HEK293 (cell line): Measurements from ENCODE around the gene BAZ1A.

ENCODE experiments used
- CTCF ChIA-PET: fragments of 350-600 bp; formaldehyde crosslinking; extraction: SDS; loops from one replicate; lab custom pipeline; 2021; ENCODE audit warnings: antibody characterized with exemption; lab: Yijun Ruan, JAX
- POLR2A ChIA-PET: fragments of 300-600 bp; formaldehyde crosslinking; extraction: SDS; loops from one replicate; lab custom pipeline; 2020; ENCODE audit warnings: antibody characterized with exemption, inconsistent platforms; lab: Yijun Ruan, JAX
- H3K27ac ChIP-seq: fragments of 200-500 bp; sonication (Bioruptor generic); 2 replicates; pipeline ENCODE4 v1.5.1; 2014; ENCODE audit warnings: low read depth, low read length, control low read depth, inconsistent platforms; ENCODE audit errors: extremely low read depth
- H3K36me3 ChIP-seq, 2 experiments: fragments of 200-500 bp in 1 of 2; sonication (Bioruptor generic) in 1 of 2; 1 replicate in 1 of 2; 2 replicates in 1 of 2; pipeline ENCODE4 v1.5.1; 2014 to 2017; ENCODE audit warnings: inconsistent platforms in 2 of 2, low read length in 2 of 2; ENCODE audit not compliant: control insufficient read depth in 2 of 2, insufficient read depth in 1 of 2
- H3K4me1 ChIP-seq: fragments of 200-500 bp; sonication (Bioruptor generic); 2 replicates; pipeline ENCODE4 v1.5.1; 2014; ENCODE audit warnings: mild to moderate bottlenecking, low read length, inconsistent platforms; ENCODE audit not compliant: control insufficient read depth, insufficient read depth
- H3K4me3 ChIP-seq: 2 replicates; pipeline ENCODE4 v1.5.1; 2011; ENCODE audit warnings: low read depth, mild to moderate bottlenecking, control low read depth, low read length, moderate library complexity
- H3K9me3 ChIP-seq: fragments of 200-500 bp; sonication (Bioruptor generic); 2 replicates; pipeline ENCODE4 v1.5.1; 2014; ENCODE audit warnings: low read depth, low read length, inconsistent platforms; ENCODE audit not compliant: control insufficient read depth, insufficient read depth
- GLI4 ChIP-seq: fragments of 450-650 bp; formaldehyde crosslinking; IDR thresholded peaks from 2 replicates; pipeline ENCODE4 v1.5.1; 2016; ENCODE audit warnings: missing biosample characterization, missing genetic modification characterization
- OVOL3 ChIP-seq: fragments of 450-650 bp; formaldehyde crosslinking; IDR thresholded peaks from 2 replicates; pipeline ENCODE4 v1.5.1; 2016; ENCODE audit warnings: missing biosample characterization, missing genetic modification characterization
- PRDM10 ChIP-seq: fragments of 450-650 bp; formaldehyde crosslinking; IDR thresholded peaks from 2 replicates; pipeline ENCODE4 v1.5.1; 2016; ENCODE audit warnings: missing biosample characterization, missing genetic modification characterization
- TRIM28 ChIP-seq: IDR thresholded peaks from 2 replicates; pipeline ENCODE4 v1.6.1; 2011; ENCODE audit warnings: low read length, control low read depth, borderline replicate concordance
- ZBTB1 ChIP-seq: fragments of 450-650 bp; formaldehyde crosslinking; IDR thresholded peaks from 2 replicates; pipeline ENCODE4 v1.5.1; 2016; ENCODE audit warnings: missing biosample characterization, missing genetic modification characterization
- ZBTB17 ChIP-seq: fragments of 450-650 bp; formaldehyde crosslinking; IDR thresholded peaks from 2 replicates; pipeline ENCODE4 v1.5.1; 2016; ENCODE audit warnings: missing biosample characterization, missing genetic modification characterization
- ZFP3 ChIP-seq: fragments of 450-650 bp; formaldehyde crosslinking; IDR thresholded peaks from 2 replicates; pipeline ENCODE4 v1.5.1; 2016; ENCODE audit warnings: low read depth, missing biosample characterization, missing genetic modification characterization
- ZNF114 ChIP-seq: fragments of 450-650 bp; formaldehyde crosslinking; IDR thresholded peaks from 2 replicates; pipeline ENCODE4 v1.5.0; 2017; ENCODE audit warnings: missing biosample characterization, missing genetic modification characterization
- ZNF121 ChIP-seq: fragments of 450-650 bp; formaldehyde crosslinking; IDR thresholded peaks from 2 replicates; pipeline ENCODE4 v1.5.1; 2016; ENCODE audit warnings: missing biosample characterization, missing genetic modification characterization
- ZNF211 ChIP-seq: fragments of 450-650 bp; formaldehyde crosslinking; IDR thresholded peaks from 2 replicates; pipeline ENCODE4 v1.5.1; 2016; ENCODE audit warnings: low read depth, missing biosample characterization, missing genetic modification characterization
- ZNF266 ChIP-seq: fragments of 450-650 bp; formaldehyde crosslinking; IDR thresholded peaks from 2 replicates; pipeline ENCODE4 v1.5.1; 2016; ENCODE audit warnings: missing biosample characterization, missing genetic modification characterization, low read depth
- ZNF324 ChIP-seq: fragments of 450-650 bp; formaldehyde crosslinking; IDR thresholded peaks from 2 replicates; pipeline ENCODE4 v1.5.1; 2016; ENCODE audit warnings: missing biosample characterization, missing genetic modification characterization
- ZNF335 ChIP-seq: fragments of 450-650 bp; formaldehyde crosslinking; conservative IDR thresholded peaks from 2 replicates; pipeline ENCODE4 v1.5.1; 2016; ENCODE audit warnings: missing biosample characterization, missing genetic modification characterization
- ZNF37A ChIP-seq: fragments of 450-650 bp; IDR thresholded peaks from 2 replicates; pipeline ENCODE4 v1.5.1; 2018; ENCODE audit warnings: missing biosample characterization, missing genetic modification characterization
- ZNF580 ChIP-seq: fragments of 450-650 bp; formaldehyde crosslinking; IDR thresholded peaks from 2 replicates; pipeline ENCODE4 v1.5.1; 2016; ENCODE audit warnings: missing biosample characterization, missing genetic modification characterization
- ZNF670 ChIP-seq: fragments of 450-650 bp; formaldehyde crosslinking; IDR thresholded peaks from 2 replicates; pipeline ENCODE4 v1.5.1; 2016; ENCODE audit warnings: missing biosample characterization, missing genetic modification characterization, low read depth
- TF ChIP-seq, protein P1 (sequence below): fragments of 450-650 bp; formaldehyde crosslinking; IDR thresholded peaks from 2 replicates; pipeline ENCODE4 v1.5.1; 2016; ENCODE audit warnings: missing biosample characterization, missing genetic modification characterization
- TF ChIP-seq, protein P2 (sequence below): fragments of 450-650 bp; formaldehyde crosslinking; IDR thresholded peaks from 2 replicates; pipeline ENCODE4 v1.5.1; 2016; ENCODE audit warnings: missing biosample characterization, missing genetic modification characterization, low read depth
- TF ChIP-seq, protein P3 (sequence below): fragments of 450-650 bp; formaldehyde crosslinking; IDR thresholded peaks from 2 replicates; pipeline ENCODE4 v1.5.1; 2017; ENCODE audit warnings: missing biosample characterization, missing genetic modification characterization

Gene BAZ1A

DNA sequence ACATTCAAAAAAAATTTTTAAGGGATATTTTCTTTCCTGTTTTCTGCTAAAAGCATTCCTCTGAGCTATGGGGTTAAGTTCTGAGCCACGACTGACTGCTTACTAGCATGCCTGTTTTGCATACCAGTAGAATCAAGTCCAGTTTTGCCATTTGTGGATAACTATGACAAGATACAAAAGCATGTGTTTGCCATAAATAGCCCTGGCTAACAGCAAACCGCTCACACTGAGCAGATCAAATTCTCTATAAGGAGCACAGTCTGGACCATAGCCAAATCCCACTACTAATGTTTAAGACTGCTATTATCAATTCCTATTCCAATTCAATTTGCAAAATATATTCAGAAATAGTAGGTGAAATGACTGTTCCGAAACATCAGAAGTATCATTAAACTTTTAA lies 164.0 kb downstream of the BAZ1A start (continued):
- TF ChIP-seq, protein P1, sequence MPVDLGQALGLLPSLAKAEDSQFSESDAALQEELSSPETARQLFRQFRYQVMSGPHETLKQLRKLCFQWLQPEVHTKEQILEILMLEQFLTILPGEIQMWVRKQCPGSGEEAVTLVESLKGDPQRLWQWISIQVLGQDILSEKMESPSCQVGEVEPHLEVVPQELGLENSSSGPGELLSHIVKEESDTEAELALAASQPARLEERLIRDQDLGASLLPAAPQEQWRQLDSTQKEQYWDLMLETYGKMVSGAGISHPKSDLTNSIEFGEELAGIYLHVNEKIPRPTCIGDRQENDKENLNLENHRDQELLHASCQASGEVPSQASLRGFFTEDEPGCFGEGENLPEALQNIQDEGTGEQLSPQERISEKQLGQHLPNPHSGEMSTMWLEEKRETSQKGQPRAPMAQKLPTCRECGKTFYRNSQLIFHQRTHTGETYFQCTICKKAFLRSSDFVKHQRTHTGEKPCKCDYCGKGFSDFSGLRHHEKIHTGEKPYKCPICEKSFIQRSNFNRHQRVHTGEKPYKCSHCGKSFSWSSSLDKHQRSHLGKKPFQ = peak; percentile 66
- TF ChIP-seq ZNF324 (tag by site-specific recombination) (no peak), ZBTB17 (tag by site-specific recombination) (peak; percentile 58), OVOL3 (tag by site-specific recombination) (no peak)

DNA sequence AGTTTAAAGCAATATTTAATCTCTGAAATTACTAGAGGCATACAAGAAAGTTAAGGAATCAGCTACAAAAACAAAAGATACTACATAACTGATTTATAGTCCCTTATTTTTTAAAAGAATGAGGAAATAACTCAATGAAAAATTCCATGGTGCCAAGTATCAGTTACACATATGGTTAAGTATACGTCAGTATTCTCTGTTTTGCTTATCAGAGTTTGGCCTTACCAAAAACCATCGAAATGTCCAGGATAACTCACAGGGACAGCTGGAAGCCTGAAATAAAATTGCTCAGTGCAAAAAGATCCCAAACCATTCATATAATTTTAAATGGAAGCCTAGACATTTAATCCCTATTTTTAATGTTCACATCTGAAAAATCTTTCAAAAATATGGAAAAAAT lies 164.4 kb downstream of the BAZ1A start:
- Histone ChIP-seq H3K27ac (no peak overlapping the region), H3K9me3 (no peaks in the 10 kb centered on the region), H3K4me1 (peaks cover 24% of the 10 kb centered on the region), H3K4me3 (no peak overlapping the region), H3K36me3 (peaks cover 11 to 20% of the 10 kb centered on the region in 2 experiments)
- POLR2A ChIA-PET = interaction anchor here (0.7 to 2.4 kb wide), 3 partner anchors 11 to 249 kb away, joined by 3 to 7 read pairs (median 3); partner anchors contain the start of gene SPTSSA
- TF ChIP-seq ZNF37A (tag by site-specific recombination) (no peak), ZFP3 (tag by site-specific recombination) (no peak), ZNF580 (tag by site-specific recombination) (no peak), ZNF114 (tag by site-specific recombination) (no peak), ZBTB1 (tag by site-specific recombination) (no peak), GLI4 (tag by site-specific recombination) (no peak), ZNF670 (tag by site-specific recombination) (no peak), ZNF121 (tag by site-specific recombination) (no peak), PRDM10 (no peak), ZNF211 (tag by site-specific recombination) (no peak), ZNF335 (0 out of 2 replicates have a peak, but pooled peaks have one; percentile 26), ZNF266 (tag by site-specific recombination) (no peak), TRIM28 (no peak)
- TF ChIP-seq, protein P2, sequence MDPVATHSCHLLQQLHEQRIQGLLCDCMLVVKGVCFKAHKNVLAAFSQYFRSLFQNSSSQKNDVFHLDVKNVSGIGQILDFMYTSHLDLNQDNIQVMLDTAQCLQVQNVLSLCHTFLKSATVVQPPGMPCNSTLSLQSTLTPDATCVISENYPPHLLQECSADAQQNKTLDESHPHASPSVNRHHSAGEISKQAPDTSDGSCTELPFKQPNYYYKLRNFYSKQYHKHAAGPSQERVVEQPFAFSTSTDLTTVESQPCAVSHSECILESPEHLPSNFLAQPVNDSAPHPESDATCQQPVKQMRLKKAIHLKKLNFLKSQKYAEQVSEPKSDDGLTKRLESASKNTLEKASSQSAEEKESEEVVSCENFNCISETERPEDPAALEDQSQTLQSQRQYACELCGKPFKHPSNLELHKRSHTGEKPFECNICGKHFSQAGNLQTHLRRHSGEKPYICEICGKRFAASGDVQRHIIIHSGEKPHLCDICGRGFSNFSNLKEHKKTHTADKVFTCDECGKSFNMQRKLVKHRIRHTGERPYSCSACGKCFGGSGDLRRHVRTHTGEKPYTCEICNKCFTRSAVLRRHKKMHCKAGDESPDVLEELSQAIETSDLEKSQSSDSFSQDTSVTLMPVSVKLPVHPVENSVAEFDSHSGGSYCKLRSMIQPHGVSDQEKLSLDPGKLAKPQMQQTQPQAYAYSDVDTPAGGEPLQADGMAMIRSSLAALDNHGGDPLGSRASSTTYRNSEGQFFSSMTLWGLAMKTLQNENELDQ (tag by site-specific recombination) = no peak
- TF ChIP-seq, protein P3, sequence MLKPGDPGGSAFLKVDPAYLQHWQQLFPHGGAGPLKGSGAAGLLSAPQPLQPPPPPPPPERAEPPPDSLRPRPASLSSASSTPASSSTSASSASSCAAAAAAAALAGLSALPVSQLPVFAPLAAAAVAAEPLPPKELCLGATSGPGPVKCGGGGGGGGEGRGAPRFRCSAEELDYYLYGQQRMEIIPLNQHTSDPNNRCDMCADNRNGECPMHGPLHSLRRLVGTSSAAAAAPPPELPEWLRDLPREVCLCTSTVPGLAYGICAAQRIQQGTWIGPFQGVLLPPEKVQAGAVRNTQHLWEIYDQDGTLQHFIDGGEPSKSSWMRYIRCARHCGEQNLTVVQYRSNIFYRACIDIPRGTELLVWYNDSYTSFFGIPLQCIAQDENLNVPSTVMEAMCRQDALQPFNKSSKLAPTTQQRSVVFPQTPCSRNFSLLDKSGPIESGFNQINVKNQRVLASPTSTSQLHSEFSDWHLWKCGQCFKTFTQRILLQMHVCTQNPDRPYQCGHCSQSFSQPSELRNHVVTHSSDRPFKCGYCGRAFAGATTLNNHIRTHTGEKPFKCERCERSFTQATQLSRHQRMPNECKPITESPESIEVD = peak; percentile 76
- CTCF ChIA-PET = interaction anchor here (0.5 to 3.9 kb wide), 4 partner anchors 11 to 728 kb away, joined by 4 to 24 read pairs (median 5); no protein-coding TSS in a partner anchor
